HepG2 (cell line): ENCODE results near the gene NPDC1. TPM values are rescaled to one million over a fixed set of nuclear protein-coding genes. Genes with fewer than 3 reads are reported as not detected.
A peak's percentile ranks its signal among the peaks of the same experiment; 100 is the strongest.

Source experiments
- HOXA3 ChIP-seq: sonication (generic); formaldehyde crosslinking; IDR thresholded peaks from 2 replicates; pipeline ENCODE4 v1.5.0; 2020; ENCODE audit warnings: missing genetic modification reagents
- NR2F6 ChIP-seq, 2 experiments: IDR thresholded peaks; 2 replicates each; pipeline ENCODE4 v1.6.1; 2016; ENCODE audit warnings: antibody characterized with exemption in 1 of 2, mild to moderate bottlenecking in 1 of 2
- ONECUT2 ChIP-seq: sonication (generic); formaldehyde crosslinking; IDR thresholded peaks from 2 replicates; pipeline ENCODE4 v1.4.0; 2020; ENCODE audit warnings: missing genetic modification reagents
- PHF8 ChIP-seq: sonication (generic); formaldehyde crosslinking; IDR thresholded peaks from 2 replicates; pipeline ENCODE4 v1.5.0; 2020; ENCODE audit warnings: missing genetic modification reagents
- POLR2G ChIP-seq: fragments of 200-400 bp; formaldehyde crosslinking; IDR thresholded peaks from 2 replicates; pipeline ENCODE4 v1.6.1; 2018; ENCODE audit warnings: mild to moderate bottlenecking, low read depth, low read length, moderate library complexity
- SAFB2 ChIP-seq: sonication (generic); formaldehyde crosslinking; IDR thresholded peaks from 2 replicates; pipeline ENCODE4 v1.5.1; 2020; ENCODE audit warnings: missing genetic modification reagents, low read depth, mild to moderate bottlenecking, borderline replicate concordance
- TBL1XR1 ChIP-seq: fragments of 150-350 bp; IDR thresholded peaks from 2 replicates; pipeline ENCODE4 v1.6.1; 2014; ENCODE audit warnings: borderline replicate concordance, low read length; ENCODE audit not compliant: partially characterized antibody
- TP53 ChIP-seq: sonication (generic); formaldehyde crosslinking; conservative IDR thresholded peaks from 2 replicates; pipeline ENCODE4 v1.4.0; 2020; ENCODE audit warnings: missing genetic modification reagents
- ZBTB38 ChIP-seq: sonication (generic); formaldehyde crosslinking; IDR thresholded peaks from 2 replicates; pipeline ENCODE4 v1.5.1; 2020; ENCODE audit warnings: mild to moderate bottlenecking, missing genetic modification reagents
- ZNF550 ChIP-seq: sonication (generic); formaldehyde crosslinking; IDR thresholded peaks from 2 replicates; pipeline ENCODE4 v1.4.0; 2020; ENCODE audit warnings: mild to moderate bottlenecking, missing genetic modification reagents, borderline replicate concordance
- ZNF703 ChIP-seq: sonication (generic); formaldehyde crosslinking; IDR thresholded peaks from 2 replicates; pipeline ENCODE4 v1.5.1; 2020; ENCODE audit warnings: missing genetic modification reagents, mild to moderate bottlenecking, moderate library complexity, borderline replicate concordance
- polyA plus RNA-seq, 8 experiments: library from polyadenylated mRNA; depleted of rRNA in 3 of 8; stranded (reverse) in 7 of 8; unstranded in 1 of 8; fragments of >200 nt; fragmentation: Illumina TruSeq in 4 of 8; extraction: Trizol in 4 of 8; gene quantifications; 2 replicates each; pipeline versions ENCODE4 v1.2.1 to v1.2.3, GENCODE V29; 2011 to 2016; ENCODE audit warnings: low read depth in 4 of 8, missing spikeins in 1 of 8, mixed read lengths in 1 of 8; ENCODE audit not compliant: insufficient read depth in 1 of 8
- total RNA-seq, 5 experiments: library from RNA; depleted of rRNA; stranded (reverse); fragments of >200 nt; fragmentation: Illumina TruSeq; extraction: Trizol; gene quantifications; 2 replicates each; pipeline ENCODE4 v1.2.3, GENCODE V29; 2016; ENCODE audit warnings: low read depth in 1 of 5
- TF ChIP-seq, protein P1 (sequence below): sonication (generic); formaldehyde crosslinking; IDR thresholded peaks from 2 replicates; pipeline ENCODE4 v1.5.1; 2020; ENCODE audit warnings: mild to moderate bottlenecking, missing genetic modification reagents, borderline replicate concordance
- TF ChIP-seq, protein P2 (sequence below): sonication (generic); formaldehyde crosslinking; IDR thresholded peaks from 2 replicates; pipeline ENCODE4 v1.5.1; 2020; ENCODE audit warnings: mild to moderate bottlenecking, missing genetic modification reagents, moderate library complexity
- TF ChIP-seq, protein P3 (sequence below): IDR thresholded peaks from 2 replicates; pipeline ENCODE4 v1.6.1; 2012; ENCODE audit warnings: inconsistent platforms
- TF ChIP-seq, protein P4 (sequence below): sonication (generic); formaldehyde crosslinking; IDR thresholded peaks from 2 replicates; pipeline ENCODE4 v1.5.1; 2020; ENCODE audit warnings: mild to moderate bottlenecking, missing genetic modification reagents
- TF ChIP-seq, protein P5 (sequence below): sonication (generic); formaldehyde crosslinking; IDR thresholded peaks from 2 replicates; pipeline ENCODE4 v1.4.0; 2020; ENCODE audit warnings: missing genetic modification reagents, mild to moderate bottlenecking, borderline replicate concordance

The NPDC1 gene
- total and polyA plus RNA-seq, 2 of the 13 experiments (the other 11 are each of a cell fraction or from before 2014, with no cell fraction given) = 0.84 to 5.4 TPM

DNA sequence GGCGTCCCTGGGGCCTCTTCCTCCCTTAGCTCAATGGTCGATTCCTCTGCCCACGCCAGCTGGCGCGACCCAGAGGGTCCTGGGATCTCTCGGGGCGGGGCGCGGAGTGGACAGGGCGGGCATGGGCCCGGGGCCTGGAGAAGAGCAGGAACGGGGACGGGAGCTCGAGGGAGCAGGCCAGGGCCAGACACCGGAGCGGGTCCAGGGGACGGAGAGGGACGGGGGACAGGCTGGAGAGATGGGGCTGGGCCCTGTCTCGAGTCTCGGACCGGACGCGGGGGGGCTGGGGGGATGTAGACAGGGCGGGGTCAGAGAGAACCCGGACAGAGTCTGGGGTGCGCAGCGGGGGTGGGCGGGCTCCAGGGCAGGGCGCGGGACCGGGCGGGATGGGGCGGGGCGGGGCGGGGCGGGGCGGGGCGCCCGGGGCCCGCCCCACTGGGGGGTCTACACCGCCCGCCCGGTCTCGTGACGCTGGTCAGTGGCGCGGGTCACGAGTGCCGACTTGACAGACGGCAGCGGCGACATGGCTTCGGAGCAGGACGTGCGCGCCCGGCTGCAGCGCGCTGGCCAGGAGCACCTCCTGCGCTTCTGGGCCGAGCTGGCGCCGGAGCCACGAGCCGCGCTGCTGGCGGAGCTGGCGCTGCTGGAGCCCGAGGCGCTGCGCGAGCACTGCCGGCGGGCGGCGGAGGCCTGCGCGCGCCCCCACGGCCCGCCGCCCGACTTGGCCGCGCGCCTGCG is 31.2 kb upstream of the NPDC1 start, which contains the start of gene UAP1L1 (continued):
- TF ChIP-seq, protein P1, sequence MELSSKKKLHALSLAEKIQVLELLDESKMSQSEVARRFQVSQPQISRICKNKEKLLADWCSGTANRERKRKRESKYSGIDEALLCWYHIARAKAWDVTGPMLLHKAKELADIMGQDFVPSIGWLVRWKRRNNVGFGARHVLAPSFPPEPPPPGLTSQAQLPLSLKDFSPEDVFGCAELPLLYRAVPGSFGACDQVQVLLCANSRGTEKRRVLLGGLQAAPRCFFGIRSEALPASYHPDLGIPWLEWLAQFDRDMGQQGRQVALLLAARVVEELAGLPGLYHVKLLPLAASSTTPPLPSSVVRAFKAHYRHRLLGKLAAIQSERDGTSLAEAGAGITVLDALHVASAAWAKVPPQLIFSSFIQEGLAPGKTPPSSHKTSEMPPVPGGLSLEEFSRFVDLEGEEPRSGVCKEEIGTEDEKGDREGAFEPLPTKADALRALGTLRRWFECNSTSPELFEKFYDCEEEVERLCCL (CRISPR knock-in tag) = no peak
- TF ChIP-seq PHF8 (CRISPR knock-in tag) (peak; percentile 49; the same call in 1 of the 2 replicates), ZBTB38 (CRISPR knock-in tag) (peak; percentile 45; the same call in 1 of the 2 replicates), SAFB2 (no peak), ZNF550 (CRISPR knock-in tag) (no peak), TBL1XR1 (no peak), POLR2G (peak; percentile 55), TP53 (CRISPR knock-in tag) (no peak), HOXA3 (peak; percentile 12; the same call in 1 of the 2 replicates), ZNF703 (CRISPR knock-in tag) (no peak), NR2F6 (IDR thresholded peaks at IDR 0.05) (no peak), NR2F6 (CRISPR knock-in tag; IDR thresholded peaks at IDR 0.05) (no peak), ONECUT2 (CRISPR knock-in tag) (no peak)
- TF ChIP-seq, protein P2, sequence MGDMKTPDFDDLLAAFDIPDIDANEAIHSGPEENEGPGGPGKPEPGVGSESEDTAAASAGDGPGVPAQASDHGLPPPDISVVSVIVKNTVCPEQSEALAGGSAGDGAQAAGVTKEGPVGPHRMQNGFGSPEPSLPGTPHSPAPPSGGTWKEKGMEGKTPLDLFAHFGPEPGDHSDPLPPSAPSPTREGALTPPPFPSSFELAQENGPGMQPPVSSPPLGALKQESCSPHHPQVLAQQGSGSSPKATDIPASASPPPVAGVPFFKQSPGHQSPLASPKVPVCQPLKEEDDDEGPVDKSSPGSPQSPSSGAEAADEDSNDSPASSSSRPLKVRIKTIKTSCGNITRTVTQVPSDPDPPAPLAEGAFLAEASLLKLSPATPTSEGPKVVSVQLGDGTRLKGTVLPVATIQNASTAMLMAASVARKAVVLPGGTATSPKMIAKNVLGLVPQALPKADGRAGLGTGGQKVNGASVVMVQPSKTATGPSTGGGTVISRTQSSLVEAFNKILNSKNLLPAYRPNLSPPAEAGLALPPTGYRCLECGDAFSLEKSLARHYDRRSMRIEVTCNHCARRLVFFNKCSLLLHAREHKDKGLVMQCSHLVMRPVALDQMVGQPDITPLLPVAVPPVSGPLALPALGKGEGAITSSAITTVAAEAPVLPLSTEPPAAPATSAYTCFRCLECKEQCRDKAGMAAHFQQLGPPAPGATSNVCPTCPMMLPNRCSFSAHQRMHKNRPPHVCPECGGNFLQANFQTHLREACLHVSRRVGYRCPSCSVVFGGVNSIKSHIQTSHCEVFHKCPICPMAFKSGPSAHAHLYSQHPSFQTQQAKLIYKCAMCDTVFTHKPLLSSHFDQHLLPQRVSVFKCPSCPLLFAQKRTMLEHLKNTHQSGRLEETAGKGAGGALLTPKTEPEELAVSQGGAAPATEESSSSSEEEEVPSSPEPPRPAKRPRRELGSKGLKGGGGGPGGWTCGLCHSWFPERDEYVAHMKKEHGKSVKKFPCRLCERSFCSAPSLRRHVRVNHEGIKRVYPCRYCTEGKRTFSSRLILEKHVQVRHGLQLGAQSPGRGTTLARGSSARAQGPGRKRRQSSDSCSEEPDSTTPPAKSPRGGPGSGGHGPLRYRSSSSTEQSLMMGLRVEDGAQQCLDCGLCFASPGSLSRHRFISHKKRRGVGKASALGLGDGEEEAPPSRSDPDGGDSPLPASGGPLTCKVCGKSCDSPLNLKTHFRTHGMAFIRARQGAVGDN = peak; percentile 77
- TF ChIP-seq, protein P3, sequence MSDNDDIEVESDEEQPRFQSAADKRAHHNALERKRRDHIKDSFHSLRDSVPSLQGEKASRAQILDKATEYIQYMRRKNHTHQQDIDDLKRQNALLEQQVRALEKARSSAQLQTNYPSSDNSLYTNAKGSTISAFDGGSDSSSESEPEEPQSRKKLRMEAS = peak; percentile 13; the same call in 1 of the 2 replicates
- TF ChIP-seq, protein P4, sequence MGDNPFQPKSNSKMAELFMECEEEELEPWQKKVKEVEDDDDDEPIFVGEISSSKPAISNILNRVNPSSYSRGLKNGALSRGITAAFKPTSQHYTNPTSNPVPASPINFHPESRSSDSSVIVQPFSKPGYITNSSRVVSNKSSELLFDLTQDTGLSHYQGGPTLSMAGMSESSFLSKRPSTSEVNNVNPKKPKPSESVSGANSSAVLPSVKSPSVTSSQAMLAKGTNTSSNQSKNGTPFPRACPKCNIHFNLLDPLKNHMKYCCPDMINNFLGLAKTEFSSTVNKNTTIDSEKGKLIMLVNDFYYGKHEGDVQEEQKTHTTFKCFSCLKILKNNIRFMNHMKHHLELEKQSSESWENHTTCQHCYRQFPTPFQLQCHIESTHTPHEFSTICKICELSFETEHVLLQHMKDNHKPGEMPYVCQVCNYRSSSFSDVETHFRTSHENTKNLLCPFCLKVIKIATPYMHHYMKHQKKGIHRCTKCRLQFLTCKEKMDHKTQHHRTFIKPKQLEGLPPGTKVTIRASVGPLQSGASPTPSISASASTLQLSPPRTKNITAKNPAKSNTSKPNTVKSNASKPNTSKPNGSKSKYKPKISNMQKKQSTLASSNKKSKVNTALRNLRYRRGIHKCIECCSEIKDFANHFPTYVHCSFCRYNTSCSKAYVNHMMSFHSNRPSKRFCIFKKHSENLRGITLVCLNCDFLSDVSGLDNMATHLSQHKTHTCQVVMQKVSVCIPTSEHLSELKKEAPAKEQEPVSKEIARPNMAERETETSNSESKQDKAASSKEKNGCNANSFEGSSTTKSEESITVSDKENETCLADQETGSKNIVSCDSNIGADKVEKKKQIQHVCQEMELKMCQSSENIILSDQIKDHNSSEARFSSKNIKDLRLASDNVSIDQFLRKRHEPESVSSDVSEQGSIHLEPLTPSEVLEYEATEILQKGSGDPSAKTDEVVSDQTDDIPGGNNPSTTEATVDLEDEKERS (CRISPR knock-in tag) = no peak
- TF ChIP-seq, protein P5, sequence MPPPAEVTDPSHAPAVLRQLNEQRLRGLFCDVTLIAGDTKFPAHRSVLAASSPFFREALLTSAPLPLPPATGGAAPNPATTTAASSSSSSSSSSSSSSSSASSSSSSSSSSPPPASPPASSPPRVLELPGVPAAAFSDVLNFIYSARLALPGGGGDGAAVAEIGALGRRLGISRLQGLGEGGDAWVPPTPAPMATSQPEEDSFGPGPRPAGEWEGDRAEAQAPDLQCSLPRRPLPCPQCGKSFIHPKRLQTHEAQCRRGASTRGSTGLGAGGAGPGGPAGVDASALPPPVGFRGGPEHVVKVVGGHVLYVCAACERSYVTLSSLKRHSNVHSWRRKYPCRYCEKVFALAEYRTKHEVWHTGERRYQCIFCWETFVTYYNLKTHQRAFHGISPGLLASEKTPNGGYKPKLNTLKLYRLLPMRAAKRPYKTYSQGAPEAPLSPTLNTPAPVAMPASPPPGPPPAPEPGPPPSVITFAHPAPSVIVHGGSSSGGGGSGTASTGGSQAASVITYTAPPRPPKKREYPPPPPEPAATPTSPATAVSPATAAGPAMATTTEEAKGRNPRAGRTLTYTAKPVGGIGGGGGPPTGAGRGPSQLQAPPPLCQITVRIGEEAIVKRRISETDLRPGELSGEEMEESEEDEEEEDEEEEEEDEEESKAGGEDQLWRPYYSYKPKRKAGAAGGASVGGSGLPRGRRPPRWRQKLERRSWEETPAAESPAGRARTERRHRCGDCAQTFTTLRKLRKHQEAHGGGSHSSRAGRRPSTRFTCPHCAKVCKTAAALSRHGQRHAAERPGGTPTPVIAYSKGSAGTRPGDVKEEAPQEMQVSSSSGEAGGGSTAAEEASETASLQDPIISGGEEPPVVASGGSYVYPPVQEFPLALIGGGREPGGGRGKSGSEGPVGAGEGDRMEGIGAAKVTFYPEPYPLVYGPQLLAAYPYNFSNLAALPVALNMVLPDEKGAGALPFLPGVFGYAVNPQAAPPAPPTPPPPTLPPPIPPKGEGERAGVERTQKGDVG = no peak
